ENCODE measurements around the gene DDX1. TPM values are rescaled to one million over a fixed set of nuclear protein-coding genes. Genes with fewer than 3 reads are reported as not detected.

Gene DDX1
- total RNA-seq, 2 donors from 2014 or later, result 116 to 126 TPM

DNA sequence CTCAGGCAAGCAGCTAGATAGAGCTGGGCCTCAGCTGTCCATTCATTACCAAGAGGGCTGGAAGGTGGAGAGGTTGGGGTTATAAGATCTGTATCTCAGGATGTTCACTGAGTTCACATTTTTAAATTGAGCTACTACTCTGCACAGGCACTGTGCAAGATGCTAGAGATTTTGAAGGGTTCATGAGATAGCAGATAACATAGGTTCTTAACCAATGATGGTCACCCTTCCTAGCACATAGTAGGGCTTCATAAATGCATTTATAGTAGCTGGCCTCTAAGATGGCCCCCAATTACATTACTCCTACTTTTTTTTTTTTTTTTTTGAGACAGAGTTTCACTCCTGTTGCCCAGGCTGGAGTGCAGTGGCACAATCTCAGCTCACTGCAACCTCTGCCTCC is 79.7 kb downstream of the DDX1 start:
- H3K9me3 Mint-ChIP-seq, result peaks cover 4% of the 10 kb centered on the region
- H3K36me3 Mint-ChIP-seq (ENCODE audit: low read depth), result no peaks in the 10 kb centered on the region
- TF ChIP-seq, protein P1, sequence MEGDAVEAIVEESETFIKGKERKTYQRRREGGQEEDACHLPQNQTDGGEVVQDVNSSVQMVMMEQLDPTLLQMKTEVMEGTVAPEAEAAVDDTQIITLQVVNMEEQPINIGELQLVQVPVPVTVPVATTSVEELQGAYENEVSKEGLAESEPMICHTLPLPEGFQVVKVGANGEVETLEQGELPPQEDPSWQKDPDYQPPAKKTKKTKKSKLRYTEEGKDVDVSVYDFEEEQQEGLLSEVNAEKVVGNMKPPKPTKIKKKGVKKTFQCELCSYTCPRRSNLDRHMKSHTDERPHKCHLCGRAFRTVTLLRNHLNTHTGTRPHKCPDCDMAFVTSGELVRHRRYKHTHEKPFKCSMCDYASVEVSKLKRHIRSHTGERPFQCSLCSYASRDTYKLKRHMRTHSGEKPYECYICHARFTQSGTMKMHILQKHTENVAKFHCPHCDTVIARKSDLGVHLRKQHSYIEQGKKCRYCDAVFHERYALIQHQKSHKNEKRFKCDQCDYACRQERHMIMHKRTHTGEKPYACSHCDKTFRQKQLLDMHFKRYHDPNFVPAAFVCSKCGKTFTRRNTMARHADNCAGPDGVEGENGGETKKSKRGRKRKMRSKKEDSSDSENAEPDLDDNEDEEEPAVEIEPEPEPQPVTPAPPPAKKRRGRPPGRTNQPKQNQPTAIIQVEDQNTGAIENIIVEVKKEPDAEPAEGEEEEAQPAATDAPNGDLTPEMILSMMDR (conservative IDR thresholded peaks at IDR 0.05), result no peak
- DNase-seq, result no peak
- H3K27ac Mint-ChIP-seq, result no peak overlapping the region
- Histone ChIP-seq H3K27ac (ENCODE audit: low read depth, low read length) (no peak overlapping the region), H3K4me1 (ENCODE audit: control insufficient read depth, insufficient read depth, low read length) (peaks cover 4% of the 10 kb centered on the region), H3K9ac (ENCODE audit: extremely low read depth, low read length, poor library complexity, severe bottlenecking) (no peak overlapping the region), H3K36me3 (ENCODE audit: control insufficient read depth, insufficient read depth, low read length) (no peaks in the 10 kb centered on the region), H3K4me3 (ENCODE audit: low read length) (no peak overlapping the region), H3K27me3 (ENCODE audit: control insufficient read depth, insufficient read depth, low read length, poor library complexity, severe bottlenecking) (no peaks in the 10 kb centered on the region), H3K9me3 (ENCODE audit: control insufficient read depth, low read length) (no peaks in the 10 kb centered on the region)
- peaks cover 12% of the 10 kb centered on the region for H3K4me1 Mint-ChIP-seq
- no peaks in the 10 kb centered on the region for H3K27me3 Mint-ChIP-seq (ENCODE audit: insufficient read depth)
- H3K4me3 Mint-ChIP-seq, result no peak overlapping the region

GRCh38 chr2:15671842-15672815 is 80.5 kb downstream of the DDX1 start:
- no peak overlapping the region for H3K9ac ChIP-seq (ENCODE audit: extremely low read depth, low read length, poor library complexity, severe bottlenecking)

GRCh38 chr2:15672961-15673918 is 81.6 kb downstream of the DDX1 start:
- Histone ChIP-seq H3K36me3 (ENCODE audit: control insufficient read depth, insufficient read depth, low read length) (no peaks in the 10 kb centered on the region), H3K27me3 (ENCODE audit: control insufficient read depth, insufficient read depth, low read length, poor library complexity, severe bottlenecking) (no peaks in the 10 kb centered on the region), H3K9me3 (ENCODE audit: control insufficient read depth, low read length) (no peaks in the 10 kb centered on the region), H3K4me3 (ENCODE audit: low read length) (no peak overlapping the region), H3K9ac (ENCODE audit: extremely low read depth, low read length, poor library complexity, severe bottlenecking) (no peak overlapping the region), H3K27ac (ENCODE audit: low read depth, low read length) (no peak overlapping the region), H3K4me1 (ENCODE audit: control insufficient read depth, insufficient read depth, low read length) (peaks cover 4% of the 10 kb centered on the region)
- Mint-ChIP-seq H3K27ac (no peak overlapping the region), H3K27me3 (ENCODE audit: insufficient read depth) (no peaks in the 10 kb centered on the region), H3K9me3 (peaks cover 4% of the 10 kb centered on the region), H3K4me3 (no peak overlapping the region), H3K4me1 (peaks cover 8% of the 10 kb centered on the region), H3K36me3 (ENCODE audit: low read depth) (no peaks in the 10 kb centered on the region)
- TF ChIP-seq, protein P1 (conservative IDR thresholded peaks at IDR 0.05), result no peak
- 91 to 92% methylated on average over 10 to 14 of the region's 14 CpGs for WGBS, 2 experiments (ENCODE audit: insufficient coverage in 1 of 2, insufficient read length in 1 of 2)
- no peak for DNase-seq

More at GRCh38 chr2:15671842-15672815, 80.5 kb downstream of the DDX1 start:
- Histone ChIP-seq H3K36me3 (ENCODE audit: control insufficient read depth, insufficient read depth, low read length) (no peaks in the 10 kb centered on the region), H3K27ac (ENCODE audit: low read depth, low read length) (no peak overlapping the region), H3K4me1 (ENCODE audit: control insufficient read depth, insufficient read depth, low read length) (peaks cover 4% of the 10 kb centered on the region), H3K4me3 (ENCODE audit: low read length) (no peak overlapping the region), H3K27me3 (ENCODE audit: control insufficient read depth, insufficient read depth, low read length, poor library complexity, severe bottlenecking) (no peaks in the 10 kb centered on the region), H3K9me3 (ENCODE audit: control insufficient read depth, low read length) (no peaks in the 10 kb centered on the region)
- H3K36me3 Mint-ChIP-seq (ENCODE audit: low read depth), result no peaks in the 10 kb centered on the region
- no peak overlapping the region for H3K27ac Mint-ChIP-seq
- no peak overlapping the region for H3K4me3 Mint-ChIP-seq
- WGBS, 2 experiments (ENCODE audit: insufficient coverage in 1 of 2, insufficient read length in 1 of 2), result 95 to 96% methylated on average over 3 to 9 of the region's 9 CpGs
- no peak for DNase-seq
- peaks cover 12% of the 10 kb centered on the region for H3K4me1 Mint-ChIP-seq
- H3K9me3 Mint-ChIP-seq, result peaks cover 4% of the 10 kb centered on the region
- H3K27me3 Mint-ChIP-seq (ENCODE audit: insufficient read depth), result no peaks in the 10 kb centered on the region
- TF ChIP-seq, protein P1 (conservative IDR thresholded peaks at IDR 0.05), result no peak

Data from endodermal cell (in vitro differentiated cells).